ENCODE measurements around the gene TNFRSF14. TPM values are rescaled to one million over a fixed set of nuclear protein-coding genes. Genes with fewer than 3 reads are reported as not detected.

The TNFRSF14 gene
- total and polyA plus RNA-seq, 2 of the 13 experiments (the other 11 are each of a cell fraction or from before 2014, with no cell fraction given) = 11.9 to 49.9 TPM

- TF ChIP-seq PCBP2 (optimal IDR thresholded peaks at IDR 0.05; ENCODE audit: low read depth, low read length, poor library complexity, severe bottlenecking) = no peak
- no peak for TF ChIP-seq ZNF296 (CRISPR knock-in tag; conservative IDR thresholded peaks at IDR 0.05)
- TF ChIP-seq SRF (IDR thresholded peaks at IDR 0.05; ENCODE audit: low read depth, low read length) = no peak
- TF ChIP-seq, protein P1, sequence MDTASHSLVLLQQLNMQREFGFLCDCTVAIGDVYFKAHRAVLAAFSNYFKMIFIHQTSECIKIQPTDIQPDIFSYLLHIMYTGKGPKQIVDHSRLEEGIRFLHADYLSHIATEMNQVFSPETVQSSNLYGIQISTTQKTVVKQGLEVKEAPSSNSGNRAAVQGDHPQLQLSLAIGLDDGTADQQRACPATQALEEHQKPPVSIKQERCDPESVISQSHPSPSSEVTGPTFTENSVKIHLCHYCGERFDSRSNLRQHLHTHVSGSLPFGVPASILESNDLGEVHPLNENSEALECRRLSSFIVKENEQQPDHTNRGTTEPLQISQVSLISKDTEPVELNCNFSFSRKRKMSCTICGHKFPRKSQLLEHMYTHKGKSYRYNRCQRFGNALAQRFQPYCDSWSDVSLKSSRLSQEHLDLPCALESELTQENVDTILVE (CRISPR knock-in tag; IDR thresholded peaks at IDR 0.05) = no peak
- no peak for TF ChIP-seq ZNF740 (CRISPR knock-in tag; IDR thresholded peaks at IDR 0.05)
- no peak for TF ChIP-seq ZNF329 (CRISPR knock-in tag; IDR thresholded peaks at IDR 0.05; ENCODE audit: low read depth)
- no peak for TF ChIP-seq ZNF577 (CRISPR knock-in tag; IDR thresholded peaks at IDR 0.05; ENCODE audit: borderline replicate concordance, low read depth)
- TF ChIP-seq ELF1 (CRISPR knock-in tag; IDR thresholded peaks at IDR 0.05) = peak; percentile 54
- no peak for TF ChIP-seq ZNF678 (CRISPR knock-in tag; IDR thresholded peaks at IDR 0.05)
- no peak for TF ChIP-seq ZNF790 (CRISPR knock-in tag; IDR thresholded peaks at IDR 0.05; ENCODE audit: borderline replicate concordance)
- no peak for TF ChIP-seq CBX5 (CRISPR knock-in tag; IDR thresholded peaks at IDR 0.05; ENCODE audit: borderline replicate concordance)
- TF ChIP-seq CCAR2 (optimal IDR thresholded peaks at IDR 0.05; ENCODE audit: low read depth, low read length) = no peak
- no peak for TF ChIP-seq ZIK1 (CRISPR knock-in tag; IDR thresholded peaks at IDR 0.05; ENCODE audit: borderline replicate concordance, low read depth)
- TF ChIP-seq ZKSCAN8 (CRISPR knock-in tag; IDR thresholded peaks at IDR 0.05; ENCODE audit: borderline replicate concordance) = no peak
- TF ChIP-seq GLI4 (CRISPR knock-in tag; IDR thresholded peaks at IDR 0.05; ENCODE audit: borderline replicate concordance) = no peak
- TF ChIP-seq, protein P2, sequence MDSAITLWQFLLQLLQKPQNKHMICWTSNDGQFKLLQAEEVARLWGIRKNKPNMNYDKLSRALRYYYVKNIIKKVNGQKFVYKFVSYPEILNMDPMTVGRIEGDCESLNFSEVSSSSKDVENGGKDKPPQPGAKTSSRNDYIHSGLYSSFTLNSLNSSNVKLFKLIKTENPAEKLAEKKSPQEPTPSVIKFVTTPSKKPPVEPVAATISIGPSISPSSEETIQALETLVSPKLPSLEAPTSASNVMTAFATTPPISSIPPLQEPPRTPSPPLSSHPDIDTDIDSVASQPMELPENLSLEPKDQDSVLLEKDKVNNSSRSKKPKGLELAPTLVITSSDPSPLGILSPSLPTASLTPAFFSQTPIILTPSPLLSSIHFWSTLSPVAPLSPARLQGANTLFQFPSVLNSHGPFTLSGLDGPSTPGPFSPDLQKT (CRISPR knock-in tag; IDR thresholded peaks at IDR 0.05; ENCODE audit: borderline replicate concordance) = no peak
- no peak for TF ChIP-seq TRAFD1 (CRISPR knock-in tag; IDR thresholded peaks at IDR 0.05; ENCODE audit: borderline replicate concordance)
- TF ChIP-seq PHF5A (CRISPR knock-in tag; IDR thresholded peaks at IDR 0.05; ENCODE audit: low read depth, unreplicated experiment) = no peak
- TF ChIP-seq TBL1XR1 (IDR thresholded peaks at IDR 0.05; ENCODE audit: borderline replicate concordance, low read length, partially characterized antibody) = no peak
- 0 out of 4 replicates have a peak, but pooled peaks of 1 of the 2 experiments have one; percentile 13 for TF ChIP-seq NR2F1 (CRISPR knock-in tag; IDR thresholded peaks at IDR 0.05)
- no peak for TF ChIP-seq IRX3 (CRISPR knock-in tag; IDR thresholded peaks at IDR 0.05; ENCODE audit: borderline replicate concordance, low read depth)
- TF ChIP-seq CERS6 (CRISPR knock-in tag; IDR thresholded peaks at IDR 0.05) = no peak
- TF ChIP-seq NR2F2 (IDR thresholded peaks at IDR 0.05; ENCODE audit: borderline replicate concordance, low read depth) = no peak
- TF ChIP-seq ZNF780A (CRISPR knock-in tag; IDR thresholded peaks at IDR 0.05) = no peak
Observed at GRCh38 chr1:2585318-2586092, 29.3 kb downstream of the TNFRSF14 start (continued).

Data from HepG2 (cell line).